Ectodermal cell (in vitro differentiated cells): Measurements from ENCODE around the gene PTCD1.

Source experiments
- H3K27ac ChIP-seq: 2 replicates; pipeline ENCODE4 v1.7.0; 2013; ENCODE audit warnings: mild to moderate bottlenecking, low read depth, low read length; ENCODE audit not compliant: insufficient read depth, poor library complexity, severe bottlenecking
- H3K27me3 ChIP-seq: 2 replicates; pipeline ENCODE4 v1.7.0; 2013; ENCODE audit warnings: mild to moderate bottlenecking, low read length; ENCODE audit not compliant: insufficient read depth, control insufficient read depth, poor library complexity, severe bottlenecking
- H3K36me3 ChIP-seq: one replicate; pipeline ENCODE4 v1.7.0; 2013; ENCODE audit warnings: low read length; ENCODE audit not compliant: control insufficient read depth, insufficient read depth
- H3K4me1 ChIP-seq: one replicate; pipeline ENCODE4 v1.7.0; 2013; ENCODE audit warnings: low read length; ENCODE audit not compliant: control insufficient read depth, insufficient read depth
- H3K4me3 ChIP-seq: 2 replicates; pipeline ENCODE4 v1.7.0; 2013; ENCODE audit warnings: low read depth, low read length, control low read depth; ENCODE audit not compliant: insufficient read depth
- H3K9me3 ChIP-seq: 2 replicates; pipeline ENCODE4 v1.7.0; 2013; ENCODE audit warnings: mild to moderate bottlenecking, low read length, moderate library complexity; ENCODE audit not compliant: control insufficient read depth
- WGBS, 2 experiments: methylation state at CpG; one replicate each; pipeline ENCODE4 v1.1.7; 2013; ENCODE audit warnings: missing lambda C conversion rate in 2 of 2; 5-methylcytosine and 5-hydroxymethylcytosine counted together

PTCD1 gene

DNA sequence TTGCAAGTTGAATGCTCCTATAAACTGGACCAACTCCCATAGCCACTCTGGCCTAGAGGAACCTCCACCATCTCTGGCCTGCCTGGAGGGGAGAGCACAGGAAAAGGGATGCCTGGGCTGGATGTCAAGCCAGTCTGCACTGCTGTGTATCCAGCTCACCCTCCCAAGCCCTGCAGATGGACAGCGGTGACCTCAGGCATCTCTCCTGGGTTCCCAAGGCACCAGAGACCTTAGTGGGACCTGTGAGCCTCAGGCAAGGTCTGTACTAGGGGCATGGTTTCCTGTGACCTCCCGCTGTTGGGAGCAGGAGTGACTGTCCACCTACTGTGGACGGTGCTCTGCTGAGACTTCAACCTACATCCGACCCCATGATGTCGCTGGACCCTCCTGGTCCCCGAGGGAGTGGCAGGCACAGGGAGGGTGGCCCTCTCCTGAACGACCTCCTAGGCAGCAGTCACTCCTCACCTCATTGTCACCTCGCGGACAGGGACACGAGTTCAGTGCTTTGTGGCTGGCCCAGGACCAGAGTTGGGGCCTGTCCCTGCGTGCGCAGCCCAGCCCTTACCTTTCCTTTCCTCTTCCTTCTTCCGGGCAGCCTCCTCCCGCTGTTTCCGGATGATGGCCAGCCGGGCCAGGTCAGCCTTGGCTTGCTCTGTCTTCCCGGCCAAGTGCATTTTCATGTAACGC is 41.2 kb downstream of the PTCD1 start:
- Histone ChIP-seq H3K4me1 (peaks cover 10% of the 10 kb centered on the region), H3K27me3 (no peaks in the 10 kb centered on the region), H3K9me3 (no peaks in the 10 kb centered on the region), H3K27ac (no peak overlapping the region), H3K36me3 (peaks cover 30% of the 10 kb centered on the region), H3K4me3 (no peak overlapping the region)
- 94 to 97% methylated on average over 18 of the region's 18 CpGs for WGBS, 2 experiments

DNA sequence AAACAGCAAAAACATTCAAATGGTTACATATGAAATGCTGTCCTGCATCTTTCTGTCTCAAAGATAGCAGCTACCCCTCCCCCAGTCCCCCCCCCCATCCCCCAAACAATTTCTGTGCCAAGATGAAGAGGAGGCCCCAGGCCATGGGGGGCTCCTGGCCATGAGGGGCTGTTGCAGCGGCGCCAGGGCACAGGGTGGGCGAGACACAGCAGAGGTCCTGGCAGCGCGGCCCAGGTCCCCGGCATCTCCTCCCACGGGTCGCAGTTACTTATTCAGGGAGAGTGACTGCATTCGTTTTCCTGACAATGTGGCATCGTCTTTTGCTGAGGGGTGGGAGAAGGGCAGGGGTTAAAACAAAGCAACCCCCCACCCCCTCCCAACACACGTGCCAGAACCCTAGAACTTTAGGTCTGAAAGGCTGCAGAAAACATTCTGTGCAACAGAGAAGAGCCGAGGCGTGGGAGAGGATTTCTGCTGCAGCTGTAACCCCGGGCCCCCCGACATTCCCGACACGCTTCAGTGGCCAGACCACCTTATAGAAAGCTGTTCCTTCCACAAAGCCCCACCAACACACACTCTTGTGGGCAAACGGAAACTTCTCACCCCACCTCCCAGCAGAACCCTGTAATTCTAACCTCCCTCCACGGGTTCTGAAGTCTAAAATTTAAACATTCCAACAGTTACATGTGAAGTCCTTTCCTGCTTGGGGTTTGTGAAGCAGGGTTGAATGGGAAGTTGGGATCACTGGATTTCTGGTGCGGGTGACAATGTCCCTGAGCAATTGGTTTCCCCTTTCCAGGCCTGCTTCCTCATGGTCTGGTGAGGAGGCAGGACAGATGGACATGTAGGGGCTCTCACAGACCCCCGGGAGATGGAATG is 41.9 kb downstream of the PTCD1 start:
- Histone ChIP-seq H3K27me3 (no peaks in the 10 kb centered on the region), H3K27ac (no peak overlapping the region), H3K36me3 (peaks cover 30% of the 10 kb centered on the region), H3K9me3 (no peaks in the 10 kb centered on the region), H3K4me3 (no peak overlapping the region), H3K4me1 (peaks cover 10% of the 10 kb centered on the region)
- WGBS, 2 experiments, result 89 to 90% methylated on average over 21 of the region's 21 CpGs

GRCh38 chr7:99395616-99396327 is 42.8 kb downstream of the PTCD1 start:
- H3K4me1 ChIP-seq, result peaks cover 10% of the 10 kb centered on the region
- peaks cover 24% of the 10 kb centered on the region for H3K36me3 ChIP-seq
- no peak overlapping the region for H3K4me3 ChIP-seq
- no peak overlapping the region for H3K27ac ChIP-seq
- 95 to 96% methylated on average over 14 of the region's 14 CpGs for WGBS, 2 experiments
- H3K27me3 ChIP-seq, result no peaks in the 10 kb centered on the region
- H3K9me3 ChIP-seq, result no peaks in the 10 kb centered on the region

GRCh38 chr7:99394188-99394502 is 44.5 kb downstream of the PTCD1 start:
- H3K27ac ChIP-seq, result no peak overlapping the region
- H3K9me3 ChIP-seq, result no peaks in the 10 kb centered on the region
- 87 to 92% methylated on average over 4 of the region's 4 CpGs for WGBS, 2 experiments
- H3K36me3 ChIP-seq, result peaks cover 11% of the 10 kb centered on the region
- H3K27me3 ChIP-seq, result no peaks in the 10 kb centered on the region
- no peak overlapping the region for H3K4me3 ChIP-seq
- H3K4me1 ChIP-seq, result peaks cover 10% of the 10 kb centered on the region

DNA sequence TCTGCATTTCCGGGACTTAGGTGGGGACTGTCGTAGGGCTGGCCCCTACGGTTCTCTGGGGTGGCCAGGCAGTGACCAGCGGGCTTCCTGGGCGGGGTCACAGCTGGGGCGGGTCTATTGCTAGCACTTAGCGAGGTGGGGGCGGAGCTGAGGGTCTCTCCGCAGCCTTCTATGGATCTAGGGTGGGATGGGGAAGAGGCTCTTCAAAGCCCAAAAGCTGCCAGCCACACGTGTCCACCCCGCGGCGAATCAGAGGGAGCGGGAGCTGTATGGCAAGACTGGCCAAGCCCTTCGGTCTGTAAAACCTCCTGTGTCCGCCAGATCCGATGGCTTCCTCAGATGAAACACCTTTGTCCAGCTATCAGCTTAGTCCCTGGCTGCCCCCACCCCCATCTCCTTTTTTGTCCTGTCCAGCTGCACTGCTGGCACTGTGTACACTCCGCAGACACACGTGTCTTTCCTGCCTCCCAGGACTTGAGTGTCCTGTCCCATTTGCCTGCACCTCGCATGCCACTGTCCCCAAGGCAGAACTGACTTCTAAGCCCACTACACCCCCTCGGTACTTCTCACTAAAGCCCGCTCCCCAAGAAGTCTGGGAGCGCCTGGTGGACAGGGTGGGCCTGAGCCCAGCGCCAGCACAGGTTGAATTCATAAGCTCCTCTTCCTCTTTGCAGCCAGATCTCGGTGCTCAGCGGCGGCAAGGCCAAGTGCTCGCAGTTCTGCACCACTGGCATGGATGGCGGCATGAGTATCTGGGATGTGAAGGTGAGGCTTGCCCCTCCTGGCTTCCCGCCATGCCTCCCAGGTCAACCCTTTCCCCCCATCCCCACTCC is 45.0 kb downstream of the PTCD1 start:
- peak overlapping the region; percentile 77 for H3K27ac ChIP-seq
- WGBS, 2 experiments, result 42% methylated on average over 30 of the region's 30 CpGs

GRCh38 chr7:99392659-99393354 is 45.8 kb downstream of the PTCD1 start:
- H3K27me3 ChIP-seq, result no peaks in the 10 kb centered on the region
- peak overlapping the region; percentile 66 for H3K4me3 ChIP-seq
- no peaks in the 10 kb centered on the region for H3K9me3 ChIP-seq
- peaks cover 10% of the 10 kb centered on the region for H3K4me1 ChIP-seq
- WGBS, 2 experiments, result 1 to 2% methylated on average over 68 of the region's 68 CpGs
- H3K36me3 ChIP-seq, result peaks cover 11% of the 10 kb centered on the region
- H3K27ac ChIP-seq, result peak overlapping the region; percentile 77

More for the DNA sequence above, 45.0 kb downstream of the PTCD1 start:
- Histone ChIP-seq H3K4me1 (peaks cover 10% of the 10 kb centered on the region), H3K9me3 (no peaks in the 10 kb centered on the region), H3K36me3 (peaks cover 11% of the 10 kb centered on the region), H3K4me3 (peak overlapping the region; percentile 66), H3K27me3 (no peaks in the 10 kb centered on the region)

DNA sequence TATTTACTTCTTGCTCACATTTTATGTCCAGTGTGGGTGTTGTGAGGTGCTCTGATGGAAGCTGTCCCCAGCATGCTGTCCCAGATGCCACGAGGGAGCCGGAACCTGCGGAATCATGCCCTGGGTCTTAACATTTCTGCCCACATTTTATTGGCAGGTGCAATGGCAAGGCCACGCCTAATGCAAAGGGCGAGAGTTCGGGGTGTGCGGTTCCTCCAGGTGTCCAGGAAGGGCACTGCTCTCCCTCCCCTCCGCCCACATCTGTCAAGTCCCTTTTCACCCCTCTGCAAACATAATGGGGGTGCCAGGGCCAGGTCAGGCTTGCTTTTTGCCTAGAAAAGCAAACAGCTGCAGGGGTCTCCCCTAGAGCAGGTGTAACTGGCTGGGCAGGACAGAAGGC is 46.6 kb downstream of the PTCD1 start:
- no peak overlapping the region for H3K27ac ChIP-seq
- H3K4me1 ChIP-seq, result peaks cover 10% of the 10 kb centered on the region
- no peaks in the 10 kb centered on the region for H3K27me3 ChIP-seq
- H3K9me3 ChIP-seq, result no peaks in the 10 kb centered on the region
- 89 to 90% methylated on average over 8 of the region's 8 CpGs for WGBS, 2 experiments
- H3K4me3 ChIP-seq, result peak overlapping the region; percentile 66
- H3K36me3 ChIP-seq, result peaks cover 5% of the 10 kb centered on the region

DNA sequence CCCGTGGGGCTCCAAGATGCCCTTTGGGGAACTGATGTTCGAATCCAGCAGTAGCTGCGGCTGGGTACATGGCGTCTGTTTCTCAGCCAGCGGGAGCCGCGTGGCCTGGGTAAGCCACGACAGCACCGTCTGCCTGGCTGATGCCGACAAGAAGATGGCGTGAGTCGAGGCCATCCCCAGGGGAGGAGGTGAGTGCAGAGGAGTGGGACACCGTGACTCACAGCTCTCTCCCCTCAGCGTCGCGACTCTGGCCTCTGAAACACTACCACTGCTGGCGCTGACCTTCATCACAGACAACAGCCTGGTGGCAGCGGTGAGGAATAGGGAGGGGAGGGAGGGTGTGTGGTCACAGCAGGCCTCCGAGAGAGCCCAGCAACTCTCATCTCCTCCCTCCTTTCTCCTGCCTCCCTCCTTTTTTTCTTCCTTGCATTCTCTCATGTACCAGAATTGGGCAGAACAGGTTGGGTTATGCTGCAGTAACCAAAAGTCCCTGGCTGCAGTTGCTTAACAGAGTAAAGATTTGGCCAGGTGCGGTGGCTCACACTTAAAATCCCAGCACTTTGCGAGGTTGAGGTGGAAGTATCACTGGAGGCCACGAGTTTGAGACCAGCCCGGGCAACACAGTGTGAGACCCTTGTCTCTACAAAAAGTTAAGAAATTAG is 47.5 kb downstream of the PTCD1 start:
- peaks cover 10% of the 10 kb centered on the region for H3K4me1 ChIP-seq
- WGBS, 2 experiments, result 93 to 94% methylated on average over 21 to 23 of the region's 23 CpGs
- H3K9me3 ChIP-seq, result no peaks in the 10 kb centered on the region
- no peaks in the 10 kb centered on the region for H3K27me3 ChIP-seq
- peaks cover 3% of the 10 kb centered on the region for H3K36me3 ChIP-seq
- H3K4me3 ChIP-seq, result no peak overlapping the region
- no peak overlapping the region for H3K27ac ChIP-seq

DNA sequence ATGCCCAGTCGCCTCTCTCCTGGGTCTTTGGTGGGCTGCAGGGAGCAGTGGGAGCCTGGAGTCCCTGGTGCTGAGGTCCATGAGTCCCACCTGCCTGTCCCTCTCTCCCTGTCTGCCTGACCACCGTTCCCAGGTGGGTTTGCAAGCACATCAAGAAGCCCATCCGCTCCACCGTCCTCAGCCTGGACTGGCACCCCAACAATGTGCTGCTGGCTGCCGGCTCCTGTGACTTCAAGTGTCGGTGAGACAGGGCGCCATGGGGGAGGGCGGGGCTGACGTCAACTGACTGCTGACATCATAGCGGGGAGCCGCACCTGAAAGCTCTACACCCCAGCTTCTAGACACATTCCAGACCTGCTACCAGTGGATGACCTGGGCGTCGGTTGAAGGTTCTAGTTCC is 48.8 kb downstream of the PTCD1 start:
- 94% methylated on average over 13 of the region's 13 CpGs for WGBS, 2 experiments
- Histone ChIP-seq H3K4me1 (peaks cover 10% of the 10 kb centered on the region), H3K27me3 (no peaks in the 10 kb centered on the region), H3K27ac (no peak overlapping the region), H3K36me3 (no peaks in the 10 kb centered on the region), H3K9me3 (no peaks in the 10 kb centered on the region), H3K4me3 (no peak overlapping the region)
